ENCODE results near the gene PKP1.

GRCh38 chr1:201252944-201253371 is 30.3 kb upstream of the PKP1 start:
- no peak for TF ChIP-seq POLR2A (IDR thresholded peaks at IDR 0.05)
- TF ChIP-seq CTCF (IDR thresholded peaks at IDR 0.05) = no peak
- no peak for TF ChIP-seq POLR2AphosphoS5 (IDR thresholded peaks at IDR 0.05)
